PC-9 (cell line): Measurements from ENCODE around the gene TRIM68. TPM values are rescaled to one million over a fixed set of nuclear protein-coding genes. Genes with fewer than 3 reads are reported as not detected.

Source experiments
- BruUV-seq: library from RNA; stranded (reverse); fragments of 400-500 nt; replicated peaks from 2 replicates; lab custom pipeline; 2021; lab: Mats Ljungman, UMichigan
- CTCF ChIA-PET: fragments of 300-600 bp; sonication (Branson Sonifier 250); formaldehyde crosslinking; loops from one replicate; lab custom pipeline; 2022; ENCODE audit warnings: antibody characterized with exemption; lab: Charles Lee
- POLR2A ChIA-PET: fragments of 300-600 bp; sonication (Branson Sonifier 250); formaldehyde crosslinking; loops from one replicate; lab custom pipeline; 2022; ENCODE audit warnings: antibody characterized with exemption; ENCODE audit not compliant: unreplicated experiment; lab: Charles Lee
- DNase-seq, 2 experiments: peaks; one replicate each; pipeline versions ENCODE4 v3.0.0 to v3.0.0-alpha.2; 2015 to 2022; ENCODE audit warnings: mixed read lengths in 1 of 2
- H2AFZ ChIP-seq: fragments of 200-600 bp; sonication (generic); 2 replicates; pipeline ENCODE4 v1.8.1; 2017; ENCODE audit warnings: antibody characterized with exemption
- H3F3A ChIP-seq: fragments of 200-600 bp; sonication (generic); 2 replicates; pipeline ENCODE4 v1.8.1; 2017; ENCODE audit warnings: antibody characterized with exemption, mild to moderate bottlenecking, low read depth; ENCODE audit not compliant: insufficient read depth
- H3K27ac ChIP-seq: fragments of 200-600 bp; sonication (generic); 2 replicates; pipeline ENCODE4 v1.6.1; 2016; ENCODE audit warnings: mixed run types
- H3K27me3 ChIP-seq: fragments of 200-600 bp; sonication (generic); 2 replicates; pipeline ENCODE4 v1.6.1; 2016; ENCODE audit warnings: low read depth, mixed run types; ENCODE audit not compliant: insufficient read depth
- H3K36me3 ChIP-seq: fragments of 200-600 bp; sonication (generic); 2 replicates; pipeline ENCODE4 v1.6.1; 2016; ENCODE audit warnings: low read depth, mixed run types
- H3K4me1 ChIP-seq: fragments of 200-600 bp; sonication (generic); replicated peaks from 2 replicates; pipeline ENCODE4 v1.6.1; 2016; ENCODE audit warnings: mixed run types; ENCODE audit not compliant: insufficient read depth
- H3K4me2 ChIP-seq: fragments of 200-600 bp; sonication (generic); 2 replicates; pipeline ENCODE4 v1.6.1; 2017; ENCODE audit warnings: mixed run types
- H3K4me3 ChIP-seq: fragments of 200-600 bp; sonication (generic); 2 replicates; pipeline ENCODE4 v1.6.1; 2016; ENCODE audit warnings: mixed run types
- H3K79me2 ChIP-seq: fragments of 200-600 bp; sonication (generic); 2 replicates; pipeline ENCODE4 v1.6.1; 2017; ENCODE audit warnings: low read depth, mixed run types
- H3K9me2 ChIP-seq: fragments of 200-600 bp; sonication (generic); 2 replicates; pipeline ENCODE4 v1.8.1; 2017; ENCODE audit warnings: mild to moderate bottlenecking; ENCODE audit not compliant: insufficient read depth
- H3K9me3 ChIP-seq: fragments of 200-600 bp; sonication (generic); 2 replicates; pipeline ENCODE4 v1.8.1; 2016; ENCODE audit warnings: low read depth; ENCODE audit not compliant: insufficient read depth
- H4K20me1 ChIP-seq: fragments of 200-600 bp; sonication (generic); 2 replicates; pipeline ENCODE4 v1.8.1; 2017; ENCODE audit not compliant: insufficient read depth
- EZH2 ChIP-seq: fragments of 200-600 bp; sonication (generic); IDR thresholded peaks from 2 replicates; pipeline ENCODE4 v1.8.0; 2017; ENCODE audit warnings: antibody characterized with exemption, low read depth
- intact Hi-C: fragments of 100-400 bp; cut with micrococcal nuclease; formaldehyde crosslinking; loops from one replicate; pipeline ENCODE4 v1.10.0; 2022; ENCODE audit not compliant: unreplicated experiment
- total RNA-seq: library from RNA; stranded (reverse); gene quantifications from 2 replicates; pipeline ENCODE4 v1.2.3, GENCODE V29; 2021
- TF ChIP-seq, protein P1 (sequence below): fragments of 200-600 bp; sonication (generic); conservative IDR thresholded peaks from 2 replicates; pipeline ENCODE4 v1.6.1; 2017; ENCODE audit warnings: mixed run types, antibody characterized with exemption, mild to moderate bottlenecking, moderate library complexity

TRIM68 gene
- total RNA-seq, 1 experiment from 2014 or later: 4.6 TPM

DNA sequence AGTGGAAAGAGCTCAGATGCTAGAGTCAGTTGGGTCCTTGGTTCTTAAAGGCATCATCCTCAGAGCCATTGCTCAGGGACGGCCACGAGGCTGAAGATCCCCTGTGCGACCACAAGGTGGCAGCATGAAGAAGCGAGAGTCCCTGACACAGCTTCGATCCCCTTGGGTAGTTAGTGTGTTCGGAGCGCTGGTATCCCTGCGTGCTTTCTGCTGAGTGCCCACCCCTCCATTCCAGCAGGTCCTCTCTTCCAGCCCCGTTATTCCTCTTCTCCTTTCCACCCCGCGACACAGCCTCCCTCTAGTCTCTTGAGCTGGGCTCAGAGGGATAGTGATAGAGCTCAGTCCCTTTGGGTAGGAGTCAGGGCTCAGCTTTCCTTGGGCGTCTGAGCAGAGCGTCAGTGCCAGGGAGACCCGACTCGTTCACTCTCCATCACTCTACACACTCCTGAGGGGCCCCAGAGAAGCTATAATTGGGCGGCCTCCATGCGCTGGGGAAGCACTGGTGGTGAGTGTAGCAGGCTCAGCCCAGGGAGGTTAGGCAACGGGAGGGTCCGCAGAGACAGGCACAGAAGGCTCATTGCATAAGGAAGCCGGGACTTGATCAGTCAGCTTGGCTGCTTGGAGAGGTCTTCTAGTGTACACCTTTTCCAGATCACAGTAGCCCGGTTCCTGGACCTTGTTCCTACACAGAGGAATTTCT lies 29.1 kb upstream of the TRIM68 start, which contains the start of gene OR51D1:
Gene OR51D1 (plus strand): TSS at position 516 of the 700 bp plus-strand sequence. CDS start 2,314 bp downstream, outside the sequence.
- no TSS peak for BruUV-seq
- no peak within 1 kb of the TSS for H3K4me3 ChIP-seq
- H3F3A ChIP-seq: no peaks in the 10 kb centered on the region
- no peaks in the 10 kb centered on the region for H3K36me3 ChIP-seq
- intact Hi-C loops: loop anchor here (2.0 to 5.0 kb wide), 2 partner anchors 368 to 1170 kb away; partner anchors contain the start of gene OR52N2
- 0 out of 2 replicates have a peak, but pooled peaks cover 5% of the 10 kb centered on the region for H3K27me3 ChIP-seq
- no peaks in the 10 kb centered on the region for H4K20me1 ChIP-seq
- no peak within 1 kb of the TSS for H3K4me2 ChIP-seq
- H3K4me1 ChIP-seq: no peaks in the 10 kb centered on the region
- H3K27ac ChIP-seq: no peak within 1 kb of the TSS
- ChIA-PET CTCF (no interaction called here), POLR2A (no interaction called here)
- TF ChIP-seq, protein P1, sequence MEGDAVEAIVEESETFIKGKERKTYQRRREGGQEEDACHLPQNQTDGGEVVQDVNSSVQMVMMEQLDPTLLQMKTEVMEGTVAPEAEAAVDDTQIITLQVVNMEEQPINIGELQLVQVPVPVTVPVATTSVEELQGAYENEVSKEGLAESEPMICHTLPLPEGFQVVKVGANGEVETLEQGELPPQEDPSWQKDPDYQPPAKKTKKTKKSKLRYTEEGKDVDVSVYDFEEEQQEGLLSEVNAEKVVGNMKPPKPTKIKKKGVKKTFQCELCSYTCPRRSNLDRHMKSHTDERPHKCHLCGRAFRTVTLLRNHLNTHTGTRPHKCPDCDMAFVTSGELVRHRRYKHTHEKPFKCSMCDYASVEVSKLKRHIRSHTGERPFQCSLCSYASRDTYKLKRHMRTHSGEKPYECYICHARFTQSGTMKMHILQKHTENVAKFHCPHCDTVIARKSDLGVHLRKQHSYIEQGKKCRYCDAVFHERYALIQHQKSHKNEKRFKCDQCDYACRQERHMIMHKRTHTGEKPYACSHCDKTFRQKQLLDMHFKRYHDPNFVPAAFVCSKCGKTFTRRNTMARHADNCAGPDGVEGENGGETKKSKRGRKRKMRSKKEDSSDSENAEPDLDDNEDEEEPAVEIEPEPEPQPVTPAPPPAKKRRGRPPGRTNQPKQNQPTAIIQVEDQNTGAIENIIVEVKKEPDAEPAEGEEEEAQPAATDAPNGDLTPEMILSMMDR: peak; percentile 74
- TF ChIP-seq EZH2: no peak
- H2AFZ ChIP-seq: no peak within 1 kb of the TSS
- H3K9me3 ChIP-seq: no peaks in the 10 kb centered on the region
- H3K9me2 ChIP-seq: no peaks in the 10 kb centered on the region
- DNase-seq: peak in 1 of 2 experiments; percentile 24
- no peaks in the 10 kb centered on the region for H3K79me2 ChIP-seq

DNA sequence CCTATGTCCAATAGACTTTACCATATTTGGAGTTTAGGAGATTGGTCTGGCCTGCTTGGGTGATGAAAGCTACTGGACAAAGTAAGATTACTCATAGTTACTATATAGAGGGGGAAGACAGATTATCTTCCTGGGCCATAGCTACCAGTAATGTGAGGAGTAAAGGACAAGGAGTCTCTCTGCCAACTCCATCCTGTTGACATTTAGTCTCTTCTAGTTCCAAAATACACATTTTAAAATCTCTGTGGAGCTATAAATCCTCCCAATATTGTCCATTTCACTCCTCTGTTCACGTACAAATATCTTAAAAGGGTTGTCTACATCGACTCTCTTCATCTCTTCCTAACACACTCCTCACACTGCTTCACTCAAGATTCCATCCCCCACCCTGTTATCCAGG lies 28.1 kb upstream of the TRIM68 start:
- H2AFZ ChIP-seq: no peak overlapping the region
- CTCF ChIA-PET: no interaction called here
- H3K4me2 ChIP-seq: no peak overlapping the region
- no peaks in the 10 kb centered on the region for H3K36me3 ChIP-seq
- TF ChIP-seq EZH2: no peak
- TF ChIP-seq, protein P1: no peak
- intact Hi-C loops: loop anchor here (2.0 to 5.0 kb wide), 2 partner anchors 369 to 1171 kb away; partner anchors contain the start of gene OR52N2
- H3K4me3 ChIP-seq: no peak overlapping the region
- H3K9me2 ChIP-seq: no peaks in the 10 kb centered on the region
- DNase-seq: no peak
- H3K4me1 ChIP-seq: no peaks in the 10 kb centered on the region
- 0 out of 2 replicates have a peak, but pooled peaks cover 5% of the 10 kb centered on the region for H3K27me3 ChIP-seq
- no peaks in the 10 kb centered on the region for H3F3A ChIP-seq
- POLR2A ChIA-PET: no interaction called here
- no peaks in the 10 kb centered on the region for H3K9me3 ChIP-seq
- BruUV-seq: no TSS peak
- H4K20me1 ChIP-seq: no peaks in the 10 kb centered on the region
- H3K79me2 ChIP-seq: no peaks in the 10 kb centered on the region
- H3K27ac ChIP-seq: no peak overlapping the region

DNA sequence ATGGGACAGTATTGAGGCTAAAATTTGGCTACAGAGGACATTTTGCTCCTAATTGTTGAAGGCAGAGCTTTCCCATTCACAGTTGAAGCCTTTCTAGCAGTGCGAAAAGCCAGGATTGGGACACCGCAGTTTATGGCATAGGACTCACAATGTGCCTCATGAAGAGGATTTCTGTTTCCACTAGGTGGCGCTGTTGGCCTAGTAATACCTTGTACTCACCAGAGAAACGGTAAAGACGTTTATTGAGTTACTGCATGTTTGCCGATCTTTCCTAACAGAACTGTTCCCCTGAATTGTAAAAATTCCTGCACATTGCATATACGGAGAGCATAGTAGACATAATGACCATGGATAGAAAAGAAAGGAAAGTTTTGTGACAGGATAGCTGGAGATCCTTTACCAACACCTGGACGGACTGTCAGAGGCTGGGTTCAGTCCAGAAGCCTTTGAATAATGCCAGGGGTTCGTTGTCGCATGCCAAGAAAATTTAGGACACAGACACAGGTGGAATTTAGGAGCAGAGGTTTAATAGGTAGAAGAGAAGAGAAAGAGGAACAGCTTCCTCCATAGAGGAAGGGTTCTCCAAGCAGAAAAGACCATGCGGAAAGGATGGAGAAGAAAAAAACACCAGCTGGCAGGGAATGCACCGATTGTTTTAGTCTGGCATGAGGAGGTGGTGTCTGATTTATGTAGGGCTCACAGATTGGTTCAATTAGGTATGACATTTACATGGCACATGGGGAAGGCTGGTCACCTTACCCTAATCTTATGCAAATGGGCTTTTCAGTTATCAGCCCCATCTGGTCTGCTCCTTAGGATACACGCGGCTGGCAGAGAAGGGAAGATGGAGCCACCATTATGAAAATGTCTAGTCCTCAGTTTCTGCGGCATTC lies 18.4 kb upstream of the TRIM68 start:
- DNase-seq: peak; percentile 39 to 50
- no peaks in the 10 kb centered on the region for H4K20me1 ChIP-seq
- CTCF ChIA-PET: no interaction called here
- no peaks in the 10 kb centered on the region for H3K9me2 ChIP-seq
- H3K79me2 ChIP-seq: no peaks in the 10 kb centered on the region
- H3K36me3 ChIP-seq: no peaks in the 10 kb centered on the region
- H3K4me1 ChIP-seq: no peaks in the 10 kb centered on the region
- no peaks in the 10 kb centered on the region for H3K9me3 ChIP-seq
- intact Hi-C loops: loop anchor here (5.0 kb wide), 2 partner anchors 741 to 756 kb away; partner anchors contain the start of gene OR51M1
- H3K27ac ChIP-seq: no peak overlapping the region
- H3K27me3 ChIP-seq: peaks cover 10% of the 10 kb centered on the region
- H3K4me3 ChIP-seq: no peak overlapping the region
- POLR2A ChIA-PET: no interaction called here
- TF ChIP-seq, protein P1: peak; percentile 80
- no peak for TF ChIP-seq EZH2
- H2AFZ ChIP-seq: no peak overlapping the region
- no TSS peak for BruUV-seq
- H3K4me2 ChIP-seq: no peak overlapping the region
- H3F3A ChIP-seq: no peaks in the 10 kb centered on the region
